GM23248 (cell line): Measurements from ENCODE around the gene UBE3A.

Experiments used
- EZH2 ChIP-seq: fragments of 200-600 bp; sonication (generic); IDR thresholded peaks from 2 replicates; pipeline ENCODE4 v1.6.1; 2018; ENCODE audit warnings: antibody characterized with exemption, mild to moderate bottlenecking; ENCODE audit not compliant: insufficient read depth, poor library complexity, severe bottlenecking
- EZH2phosphoT487 ChIP-seq: fragments of 200-600 bp; sonication (generic); IDR thresholded peaks from 2 replicates; pipeline ENCODE4 v1.6.1; 2018; ENCODE audit warnings: antibody characterized with exemption, moderate library complexity, mild to moderate bottlenecking, low read depth; ENCODE audit not compliant: insufficient read depth

DNA sequence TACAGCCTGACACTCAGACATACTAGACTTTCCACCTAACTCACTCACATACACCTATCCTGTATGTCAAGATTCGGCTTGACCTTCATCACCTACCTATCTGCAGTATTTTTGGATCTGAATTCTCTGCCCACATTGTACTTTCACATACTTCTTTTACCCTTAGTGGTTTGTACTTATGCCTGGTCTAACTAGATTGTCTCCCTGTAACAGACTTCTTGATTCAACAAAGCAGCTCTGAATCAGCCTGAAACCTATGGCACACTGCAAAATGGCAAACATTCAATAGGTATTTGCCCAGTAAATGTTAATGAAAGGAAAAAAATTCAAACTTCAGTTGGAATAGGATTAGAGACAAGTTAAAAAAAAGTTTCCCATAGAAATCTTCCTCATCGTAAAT, 106.5 kb downstream of the UBE3A start:
- TF ChIP-seq EZH2: no peak
- no peak for TF ChIP-seq EZH2phosphoT487
